SK-N-SH treated with all-trans-retinoic acid at 6 μM for 48 hours (cell line): ENCODE data around the gene FPR3.

Source experiments
- RARB ChIP-seq: fragments of 250-450 bp; sonication (Bioruptor Pico); IDR thresholded peaks from 2 replicates; pipeline ENCODE4 v1.8.0; 2021; ENCODE audit warnings: mild to moderate bottlenecking, moderate library complexity
- SNAI2 ChIP-seq: fragments of 250-450 bp; sonication (Bioruptor Pico); IDR thresholded peaks from 2 replicates; pipeline ENCODE4 v1.5.0; 2020; ENCODE audit warnings: mild to moderate bottlenecking, moderate library complexity
- ZNF8 ChIP-seq: fragments of 450-650 bp; formaldehyde crosslinking; IDR thresholded peaks from 2 replicates; pipeline ENCODE4 v1.5.0; 2020; ENCODE audit warnings: mild to moderate bottlenecking, moderate library complexity
- TF ChIP-seq, protein P1 (sequence below): fragments of 250-450 bp; sonication (Bioruptor Pico); IDR thresholded peaks from 2 replicates; pipeline ENCODE4 v1.5.0; 2020; ENCODE audit warnings: mild to moderate bottlenecking, moderate library complexity
- TF ChIP-seq, protein P2 (sequence below): fragments of 250-450 bp; sonication (Bioruptor Pico); IDR thresholded peaks from 2 replicates; pipeline ENCODE4 v1.5.1; 2020; ENCODE audit warnings: low read depth, mild to moderate bottlenecking, moderate library complexity

DNA sequence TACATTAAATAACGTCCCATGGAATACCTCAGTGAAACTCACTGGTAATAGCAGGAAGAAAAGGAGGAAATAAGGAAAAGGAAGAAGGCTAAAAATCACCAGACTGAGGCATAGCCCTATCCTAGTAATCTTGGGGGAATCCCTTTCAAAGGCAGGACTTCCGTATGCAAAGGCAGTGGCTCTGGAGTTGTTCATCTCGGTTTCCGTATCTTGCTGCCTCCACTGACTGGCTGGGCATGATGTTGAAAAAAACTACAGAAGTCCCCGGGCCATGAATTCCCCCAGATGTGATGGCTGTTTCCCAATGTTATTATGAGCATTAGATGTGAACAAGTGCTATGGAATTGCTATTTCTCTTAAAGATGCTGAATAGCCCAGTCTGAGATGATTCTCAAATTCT lies 28.5 kb upstream of the FPR3 start:
- TF ChIP-seq ZNF8, result no peak
- TF ChIP-seq SNAI2 (CRISPR knock-in tag), result no peak
- TF ChIP-seq, protein P1, sequence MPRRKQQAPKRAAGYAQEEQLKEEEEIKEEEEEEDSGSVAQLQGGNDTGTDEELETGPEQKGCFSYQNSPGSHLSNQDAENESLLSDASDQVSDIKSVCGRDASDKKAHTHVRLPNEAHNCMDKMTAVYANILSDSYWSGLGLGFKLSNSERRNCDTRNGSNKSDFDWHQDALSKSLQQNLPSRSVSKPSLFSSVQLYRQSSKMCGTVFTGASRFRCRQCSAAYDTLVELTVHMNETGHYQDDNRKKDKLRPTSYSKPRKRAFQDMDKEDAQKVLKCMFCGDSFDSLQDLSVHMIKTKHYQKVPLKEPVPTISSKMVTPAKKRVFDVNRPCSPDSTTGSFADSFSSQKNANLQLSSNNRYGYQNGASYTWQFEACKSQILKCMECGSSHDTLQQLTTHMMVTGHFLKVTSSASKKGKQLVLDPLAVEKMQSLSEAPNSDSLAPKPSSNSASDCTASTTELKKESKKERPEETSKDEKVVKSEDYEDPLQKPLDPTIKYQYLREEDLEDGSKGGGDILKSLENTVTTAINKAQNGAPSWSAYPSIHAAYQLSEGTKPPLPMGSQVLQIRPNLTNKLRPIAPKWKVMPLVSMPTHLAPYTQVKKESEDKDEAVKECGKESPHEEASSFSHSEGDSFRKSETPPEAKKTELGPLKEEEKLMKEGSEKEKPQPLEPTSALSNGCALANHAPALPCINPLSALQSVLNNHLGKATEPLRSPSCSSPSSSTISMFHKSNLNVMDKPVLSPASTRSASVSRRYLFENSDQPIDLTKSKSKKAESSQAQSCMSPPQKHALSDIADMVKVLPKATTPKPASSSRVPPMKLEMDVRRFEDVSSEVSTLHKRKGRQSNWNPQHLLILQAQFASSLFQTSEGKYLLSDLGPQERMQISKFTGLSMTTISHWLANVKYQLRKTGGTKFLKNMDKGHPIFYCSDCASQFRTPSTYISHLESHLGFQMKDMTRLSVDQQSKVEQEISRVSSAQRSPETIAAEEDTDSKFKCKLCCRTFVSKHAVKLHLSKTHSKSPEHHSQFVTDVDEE (CRISPR knock-in tag), result no peak
- TF ChIP-seq, protein P2, sequence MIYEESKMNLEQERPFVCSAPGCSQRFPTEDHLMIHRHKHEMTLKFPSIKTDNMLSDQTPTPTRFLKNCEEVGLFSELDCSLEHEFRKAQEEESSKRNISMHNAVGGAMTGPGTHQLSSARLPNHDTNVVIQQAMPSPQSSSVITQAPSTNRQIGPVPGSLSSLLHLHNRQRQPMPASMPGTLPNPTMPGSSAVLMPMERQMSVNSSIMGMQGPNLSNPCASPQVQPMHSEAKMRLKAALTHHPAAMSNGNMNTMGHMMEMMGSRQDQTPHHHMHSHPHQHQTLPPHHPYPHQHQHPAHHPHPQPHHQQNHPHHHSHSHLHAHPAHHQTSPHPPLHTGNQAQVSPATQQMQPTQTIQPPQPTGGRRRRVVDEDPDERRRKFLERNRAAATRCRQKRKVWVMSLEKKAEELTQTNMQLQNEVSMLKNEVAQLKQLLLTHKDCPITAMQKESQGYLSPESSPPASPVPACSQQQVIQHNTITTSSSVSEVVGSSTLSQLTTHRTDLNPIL, result no peak
- no peak for TF ChIP-seq RARB
